ENCODE results near the gene TBC1D9B.
"Not testable (repeated sequence)": the region's sequence is repeated elsewhere in the genome, so short reads cannot be mapped to it uniquely, and the experiment has no call there.

Gene TBC1D9B

DNA sequence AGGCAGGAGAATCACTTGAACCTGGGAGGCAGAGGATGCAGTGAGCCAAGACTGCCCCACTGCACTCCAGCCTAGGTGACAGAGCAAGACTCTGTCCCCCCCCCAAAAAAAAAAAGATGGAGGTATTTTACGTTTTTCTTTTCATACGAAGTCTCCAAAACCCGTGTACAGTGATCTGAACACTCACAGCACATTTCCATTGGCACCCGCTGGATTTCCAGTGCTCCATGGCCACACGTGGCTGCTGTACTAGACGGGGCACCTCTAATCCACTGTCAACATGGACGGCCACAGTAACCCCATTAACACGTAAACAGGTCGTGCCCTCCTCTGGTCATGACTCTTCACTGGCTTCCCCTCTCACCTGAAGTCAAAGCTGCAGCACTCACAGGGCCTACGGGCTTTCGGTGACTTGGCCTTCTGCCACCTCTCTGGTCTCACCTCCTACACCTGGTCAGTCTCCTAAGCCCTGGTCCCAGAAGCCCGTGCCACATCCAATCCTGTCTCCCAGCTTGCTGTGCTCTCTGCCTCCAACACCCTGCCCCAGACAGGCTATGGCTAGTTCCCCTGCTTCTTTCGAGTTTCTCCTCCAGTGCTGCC lies 22.1 kb downstream of the TBC1D9B start:
- no peak for DNase-seq (ENCODE audit: low read depth)

DNA sequence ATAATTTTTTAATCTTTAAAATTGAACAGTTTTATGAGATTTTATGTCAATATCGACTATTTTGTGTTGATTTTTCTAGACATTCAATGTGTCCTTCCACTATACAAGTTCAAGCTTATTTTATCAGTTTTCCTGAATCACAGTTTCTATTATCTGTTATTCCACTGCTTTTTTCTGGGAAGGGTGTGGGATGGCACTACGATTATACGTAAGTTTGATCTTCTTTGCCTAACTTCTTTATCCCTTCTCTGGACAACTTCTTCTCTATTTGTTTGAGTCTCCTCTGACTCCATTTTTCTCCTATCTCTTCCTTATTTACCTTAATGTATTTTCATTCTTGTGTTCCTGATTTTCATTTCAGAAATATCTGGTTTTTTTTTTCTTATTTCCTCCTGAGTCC lies 24.5 kb downstream of the TBC1D9B start:
- no peak for DNase-seq (ENCODE audit: low read depth)

DNA sequence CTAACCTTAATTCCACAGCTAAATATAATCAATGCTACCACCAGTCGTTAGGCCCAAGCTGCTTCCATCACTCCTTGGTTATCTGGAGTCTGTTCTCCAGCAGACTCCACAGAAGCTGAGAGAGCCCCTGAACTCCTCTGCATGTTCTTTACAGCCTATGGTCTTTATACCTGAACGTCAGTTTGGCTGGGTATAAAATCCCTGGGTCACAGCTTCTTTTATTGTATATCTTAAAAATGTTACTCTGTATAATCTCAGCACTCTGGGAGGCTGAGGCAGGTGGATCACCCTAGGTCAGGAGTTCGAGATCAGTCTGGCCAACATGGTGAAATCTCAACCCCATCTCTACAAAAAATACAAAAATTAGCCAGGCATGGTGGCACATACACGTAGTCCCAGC lies 25.4 kb downstream of the TBC1D9B start:
- DNase-seq (ENCODE audit: low read depth), result no peak

DNA sequence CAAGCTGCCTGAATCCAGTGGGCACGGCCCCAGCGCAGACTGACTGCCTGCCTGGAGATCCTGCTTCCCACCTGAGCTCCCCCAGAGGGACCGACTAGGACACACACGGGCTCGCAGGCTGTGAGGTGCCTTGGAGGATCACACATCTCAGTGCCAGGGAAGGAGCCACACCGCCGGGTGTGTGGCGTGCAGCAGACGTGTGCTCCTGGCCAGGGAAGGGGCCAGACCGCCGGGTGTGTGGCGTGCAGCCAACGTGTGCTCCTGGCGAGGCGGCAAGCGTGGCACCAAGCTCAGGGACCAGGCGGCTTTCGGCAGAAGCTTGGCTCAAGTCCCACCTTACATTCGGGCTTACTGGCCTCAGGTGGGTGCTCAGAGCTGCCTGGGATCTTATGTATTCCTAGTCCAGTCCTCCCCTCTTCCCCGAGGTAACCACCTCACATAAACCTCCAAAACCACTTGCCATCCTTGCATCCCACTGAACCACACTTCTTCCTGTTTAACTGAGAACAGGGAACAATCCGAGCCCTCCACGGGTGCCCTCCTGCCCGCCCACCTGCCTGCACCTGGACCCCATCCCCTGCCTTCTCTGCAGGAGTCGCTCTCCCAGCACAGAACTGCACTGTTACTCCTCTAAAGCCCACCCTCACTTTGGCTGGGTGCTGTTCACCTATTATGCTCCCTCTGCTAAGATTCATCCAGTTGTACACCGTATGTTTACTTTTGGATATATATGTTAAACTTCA lies 26.7 kb downstream of the TBC1D9B start:
- DNase-seq (ENCODE audit: low read depth), result no peak

DNA sequence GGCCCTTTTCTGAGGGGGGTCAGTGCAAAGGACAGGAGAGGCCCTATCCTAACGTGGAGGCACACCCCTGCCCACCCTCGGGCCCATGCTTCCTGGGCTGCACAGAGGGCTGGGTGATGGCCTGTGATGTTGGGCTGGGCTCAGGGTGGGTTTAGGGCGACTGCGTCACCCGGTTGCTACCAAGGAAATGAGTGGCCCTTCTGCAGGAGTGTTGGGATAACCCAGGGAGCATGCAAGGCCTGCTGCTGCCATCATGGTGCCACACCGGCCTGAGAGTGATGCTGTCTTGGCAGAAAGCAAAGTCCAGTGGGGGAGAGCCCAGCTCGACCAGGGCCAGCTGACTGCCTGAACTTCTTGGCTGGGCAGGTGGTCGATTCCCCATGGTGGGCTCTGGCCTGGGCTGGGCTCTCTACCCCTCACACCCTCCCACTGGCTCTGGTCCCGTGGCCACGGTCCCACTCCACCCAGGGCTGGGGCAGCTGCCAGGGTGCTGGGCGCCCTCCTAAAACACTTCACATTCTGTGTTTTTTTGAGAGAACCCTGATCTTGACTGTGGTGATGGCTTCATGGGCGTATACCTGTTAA lies 27.5 kb downstream of the TBC1D9B start:
- DNase-seq (ENCODE audit: low read depth), result no peak

DNA sequence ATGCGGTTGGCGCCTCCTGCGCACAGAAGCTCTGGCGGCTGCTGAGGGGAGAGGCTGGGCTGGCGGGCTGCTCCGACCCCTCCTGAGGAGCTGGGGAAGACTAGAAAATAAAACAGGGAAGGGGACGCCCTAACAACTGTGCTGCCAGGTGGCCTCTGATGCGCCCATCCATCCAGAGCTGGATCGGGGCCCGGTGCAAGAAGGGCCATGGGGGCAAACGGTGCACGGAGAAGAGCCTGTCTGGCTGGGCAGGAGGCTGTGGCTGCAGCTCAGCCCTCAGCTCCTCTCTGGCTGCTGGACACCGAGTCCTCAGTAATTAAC lies 28.0 kb downstream of the TBC1D9B start:
- DNase-seq (ENCODE audit: low read depth), result no peak

DNA sequence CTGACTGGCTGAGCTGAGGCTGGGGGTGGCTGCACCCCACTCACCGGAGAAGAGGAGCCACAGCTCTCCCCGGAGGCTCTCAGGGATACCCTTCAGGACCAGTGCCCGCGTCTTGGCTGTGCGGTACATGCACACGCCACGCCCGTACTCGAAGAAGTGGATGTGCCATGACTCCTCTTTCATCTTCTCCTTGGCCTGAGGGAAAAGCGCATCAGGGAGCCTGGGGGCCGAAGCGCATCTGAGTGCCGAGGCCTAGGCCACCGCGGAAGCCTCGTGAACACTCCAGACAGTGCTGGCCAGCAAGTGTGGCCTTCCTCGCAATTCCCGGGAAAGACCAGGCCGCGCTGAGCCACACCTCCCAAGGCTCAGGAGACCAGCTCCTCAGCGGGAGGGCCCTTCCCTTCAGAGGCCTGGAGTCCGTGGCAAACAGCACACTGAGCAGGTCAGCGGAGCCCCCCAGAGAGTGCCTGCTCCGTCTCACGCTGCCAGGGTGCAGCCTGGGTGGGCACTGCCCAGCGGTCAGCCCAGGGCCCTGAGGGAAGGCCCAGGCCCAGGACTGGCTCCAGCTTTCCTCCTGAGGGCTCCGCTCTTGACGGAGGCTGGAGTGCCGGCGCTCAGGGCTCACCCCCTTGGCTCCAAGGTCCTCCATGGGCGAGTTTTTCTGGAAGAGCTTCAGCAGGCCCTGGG lies 28.6 kb downstream of the TBC1D9B start:
- DNase-seq (ENCODE audit: low read depth), result no peak

DNA sequence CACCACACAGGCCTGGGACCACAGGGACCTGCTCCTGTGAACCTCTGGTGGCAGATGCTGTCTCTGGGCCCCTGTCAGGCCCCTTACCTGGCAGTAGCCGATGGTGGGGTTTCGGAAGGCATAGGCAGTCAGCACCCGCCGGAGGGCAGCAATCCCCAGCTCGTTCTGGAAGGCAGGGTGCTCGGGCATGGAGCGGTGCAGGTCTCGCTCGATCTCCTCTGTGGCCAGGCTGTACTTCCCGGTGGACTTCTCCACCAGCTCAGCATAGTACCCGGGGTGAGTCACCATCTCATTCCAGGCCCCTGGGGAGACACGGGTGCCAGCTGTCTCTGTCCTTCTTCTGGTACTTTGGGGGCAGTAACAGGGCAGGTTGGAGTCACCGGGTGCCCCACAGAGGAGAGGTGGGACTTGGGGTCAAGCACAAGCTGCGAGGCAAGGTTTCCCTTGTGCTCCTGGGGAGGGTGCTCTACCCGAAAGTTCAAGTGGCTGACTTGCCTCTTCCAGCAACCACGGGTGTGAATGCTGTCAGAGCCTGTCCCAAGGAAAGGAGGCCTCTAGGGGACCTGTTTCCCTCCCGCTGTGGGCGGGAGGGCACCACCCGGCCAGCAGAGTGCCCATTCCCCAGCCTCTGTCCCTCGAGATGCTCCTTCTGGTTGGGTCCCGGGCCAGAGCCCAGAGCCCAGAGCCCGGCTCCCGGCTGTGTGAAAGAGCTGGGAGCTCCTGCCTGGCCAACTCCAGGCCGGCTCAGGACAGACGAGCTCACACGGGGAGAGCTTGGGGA lies 29.3 kb downstream of the TBC1D9B start:
- DNase-seq (ENCODE audit: low read depth), result no peak

DNA sequence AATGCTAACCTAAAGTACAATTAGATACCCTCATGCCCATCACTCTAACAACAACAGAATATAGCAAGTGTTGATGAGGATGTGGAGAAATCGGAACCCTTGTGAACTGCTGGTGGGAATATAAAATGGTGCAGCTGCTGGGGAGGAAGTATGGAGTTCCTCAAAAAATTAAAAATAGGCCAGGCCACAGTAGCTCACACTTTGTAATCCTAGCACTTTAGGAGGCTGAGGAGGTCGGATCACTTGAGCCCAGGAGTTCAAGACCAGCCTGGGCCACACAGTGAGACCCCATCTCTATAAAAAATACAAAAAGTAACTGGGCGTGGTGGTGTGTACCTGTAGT lies 31.1 kb downstream of the TBC1D9B start:
- no peak for DNase-seq (ENCODE audit: low read depth)

DNA sequence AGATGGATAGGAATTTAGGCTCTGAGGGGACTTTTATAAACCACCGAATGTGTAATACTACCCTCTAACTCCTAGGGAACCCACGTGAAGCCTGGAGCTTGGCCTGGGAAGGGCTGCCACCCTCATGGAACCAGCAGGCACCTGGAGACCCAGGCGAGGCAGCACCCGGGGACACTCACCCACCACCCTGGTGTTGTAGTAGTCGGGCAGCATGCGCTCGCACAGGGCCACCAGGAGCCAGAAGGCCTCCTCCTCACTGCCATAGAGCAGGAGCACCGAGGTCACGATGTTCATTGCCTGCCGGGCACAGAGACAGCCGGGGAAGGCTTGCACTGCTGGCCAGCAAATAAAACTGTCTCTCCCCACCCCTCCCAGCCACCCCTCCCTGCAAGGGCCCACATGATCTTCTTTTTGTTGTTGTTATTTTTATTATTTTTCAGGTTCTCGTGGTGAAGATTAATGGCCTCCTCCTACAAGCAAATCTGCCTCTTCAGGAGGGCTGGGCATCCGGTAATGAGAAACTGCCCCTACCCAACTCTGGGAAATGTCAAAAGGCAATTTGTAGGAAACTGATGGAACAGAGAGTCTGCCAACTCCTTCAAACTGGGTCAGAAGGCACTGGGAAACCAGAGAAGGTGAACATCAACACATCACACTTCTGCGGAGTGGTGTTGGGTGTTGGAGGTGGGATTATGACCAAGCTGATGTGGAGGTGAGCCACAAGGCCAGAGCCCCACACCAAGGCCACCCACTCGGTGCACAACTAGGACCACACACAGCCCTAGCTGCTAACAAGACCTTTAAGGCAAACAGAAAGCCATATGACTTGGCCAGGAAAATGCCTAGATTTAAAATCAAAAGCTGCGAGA lies 31.7 kb downstream of the TBC1D9B start:
- DNase-seq (ENCODE audit: low read depth), result no peak

DNA sequence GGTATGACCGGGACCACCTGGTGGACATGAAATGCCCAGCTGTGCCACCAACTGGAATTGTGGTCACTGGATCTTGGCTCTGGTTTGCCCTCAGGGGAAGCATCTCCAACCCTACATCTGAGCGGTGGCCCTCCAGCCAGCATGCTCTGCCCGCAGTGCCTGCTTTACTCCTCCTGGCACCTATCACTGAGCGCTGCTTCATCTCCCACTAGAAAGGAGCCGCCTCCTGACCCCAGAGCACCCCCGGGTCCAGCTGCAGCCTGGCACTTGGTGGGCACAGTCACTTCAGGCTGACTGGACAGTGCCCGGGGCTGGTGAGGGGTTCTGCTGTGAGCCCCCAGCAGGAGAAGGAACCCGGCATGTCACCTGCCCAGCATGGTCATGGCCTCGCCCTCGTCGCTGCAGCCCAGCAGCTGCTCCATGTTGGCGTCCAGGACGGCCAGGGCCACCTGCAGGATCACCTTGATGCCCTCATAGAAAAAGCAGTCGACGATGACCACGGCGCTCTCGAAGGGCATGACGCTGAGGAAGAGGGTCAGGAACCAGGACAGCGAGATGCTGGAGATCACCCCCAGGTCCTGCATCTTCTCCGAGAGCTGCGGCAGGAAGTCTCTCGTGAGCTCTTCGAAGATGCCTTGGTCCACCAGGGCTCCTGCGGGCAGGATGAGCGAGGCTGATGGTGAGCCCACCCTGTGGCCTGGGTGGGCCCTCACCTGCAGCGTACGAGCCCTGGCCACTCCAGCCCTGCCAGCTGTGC lies 33.0 kb downstream of the TBC1D9B start:
- DNase-seq (ENCODE audit: low read depth), result no peak

DNA sequence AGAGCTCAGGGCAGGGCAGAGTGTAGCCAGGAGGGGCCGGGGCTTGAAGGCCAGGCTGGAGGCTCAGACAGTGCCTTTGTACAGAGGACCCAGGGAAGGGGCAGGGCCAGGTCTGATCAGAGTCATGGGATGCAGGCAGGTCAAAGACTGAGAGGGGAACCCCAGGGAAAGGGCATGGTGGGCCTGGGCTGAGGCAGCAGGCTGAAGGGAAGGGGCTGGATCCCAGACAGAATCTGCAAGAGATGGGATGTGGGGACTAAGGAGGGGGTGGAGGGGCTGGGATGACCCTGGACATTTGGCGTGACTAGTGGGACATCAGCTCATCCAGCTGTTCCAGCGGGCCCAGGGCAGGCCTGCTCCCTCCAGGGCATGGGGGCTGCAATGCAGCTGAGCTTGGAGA lies 33.6 kb downstream of the TBC1D9B start:
- DNase-seq (ENCODE audit: low read depth), result no peak

DNA sequence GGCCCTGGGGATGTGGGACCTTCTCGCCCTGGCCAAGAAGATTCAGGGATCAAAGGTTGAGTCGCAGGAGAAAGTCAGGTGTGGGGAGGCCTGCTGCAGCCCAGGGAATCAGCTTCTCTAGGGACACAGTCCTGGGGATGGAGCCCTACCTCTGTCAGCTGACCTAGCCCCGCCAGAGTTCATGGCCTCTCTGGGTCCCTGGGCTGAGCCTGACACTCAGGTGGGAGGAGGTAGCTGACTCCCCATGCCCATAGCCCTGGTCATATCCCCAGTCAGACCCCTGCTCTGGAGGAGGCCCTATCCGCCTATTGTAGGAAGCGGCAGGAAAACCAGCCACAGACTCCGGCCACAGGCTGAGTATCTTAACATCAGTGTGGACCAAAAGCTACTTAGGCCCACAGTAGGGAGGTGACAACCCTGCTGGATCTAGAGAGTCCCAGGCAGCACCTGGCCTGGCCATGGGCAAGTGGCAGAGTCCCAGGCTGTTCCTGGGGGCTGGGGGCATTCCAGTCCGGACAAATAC lies 34.0 kb downstream of the TBC1D9B start:
- DNase-seq (ENCODE audit: low read depth), result no peak

DNA sequence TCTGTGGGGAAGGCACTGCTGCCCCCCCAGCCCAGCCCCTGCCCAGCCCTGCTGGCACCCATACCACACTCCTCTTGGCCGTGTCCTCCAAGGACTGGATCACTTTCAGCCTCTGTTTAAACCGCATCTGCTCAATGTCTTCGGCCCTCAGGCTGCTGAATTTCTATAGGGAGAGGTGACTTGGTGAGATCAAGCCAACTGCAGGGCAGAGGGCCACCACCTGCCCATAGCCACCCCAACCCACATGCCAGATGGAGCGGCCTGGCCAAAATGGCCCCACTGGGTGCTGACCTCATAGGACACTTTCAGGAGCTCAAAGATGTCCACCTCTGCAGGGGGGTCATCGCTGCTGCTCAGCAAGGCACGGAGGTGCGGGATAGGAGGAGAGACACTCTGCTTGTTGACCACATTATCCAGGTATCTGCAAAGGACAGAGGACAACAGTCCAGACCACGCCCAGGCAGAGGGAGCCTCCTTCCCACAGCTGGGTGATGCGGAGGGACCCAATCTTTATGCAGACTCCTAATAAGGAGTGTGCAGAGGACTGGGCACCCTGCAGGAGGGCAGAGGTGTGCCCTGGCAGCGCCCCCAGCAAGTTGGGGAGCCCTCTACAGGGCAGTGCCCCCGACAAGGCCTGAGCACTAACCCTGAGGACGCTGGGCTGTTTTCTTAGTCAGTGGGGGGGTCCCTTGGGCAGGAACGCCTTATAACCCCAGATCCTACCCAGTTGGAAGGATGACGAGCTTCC lies 34.7 kb downstream of the TBC1D9B start:
- DNase-seq (ENCODE audit: low read depth), result no peak

DNA sequence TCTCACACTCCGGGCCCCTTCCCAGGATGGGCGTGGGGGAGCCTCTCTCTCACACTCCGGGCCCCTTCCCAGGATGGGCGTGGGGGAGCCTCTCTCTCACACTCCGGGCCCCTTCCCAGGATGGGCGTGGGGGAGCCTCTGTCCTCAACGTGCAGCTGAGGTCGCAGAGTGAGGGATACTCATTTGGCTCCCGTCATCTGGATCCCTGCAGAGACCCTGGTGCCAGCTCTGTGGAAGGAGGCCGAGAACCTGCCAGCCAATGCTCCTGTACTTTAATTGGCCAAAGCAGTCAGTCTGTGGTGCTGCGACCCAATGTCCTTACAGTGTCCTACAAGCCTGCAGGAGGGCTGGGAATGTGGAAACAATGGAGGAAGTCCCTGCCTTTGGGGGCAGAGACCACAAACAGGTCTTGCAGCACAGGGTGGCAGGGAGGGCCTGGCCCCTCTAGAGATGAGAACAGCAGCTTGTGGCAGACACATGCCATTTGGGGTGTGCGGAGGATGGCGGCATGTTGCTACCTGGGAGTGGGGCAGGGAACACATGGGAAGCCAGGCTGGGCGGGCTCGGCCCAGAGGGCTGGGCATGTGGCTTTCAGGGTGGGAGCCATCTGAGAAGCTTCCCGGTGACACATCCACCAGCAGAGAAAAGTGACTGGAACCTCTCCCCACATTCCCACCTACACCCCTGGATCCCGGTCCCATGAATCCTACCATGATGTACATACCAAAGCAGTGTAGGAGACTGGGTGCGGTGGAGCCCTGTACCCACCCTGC lies 35.5 kb downstream of the TBC1D9B start:
- DNase-seq (ENCODE audit: low read depth), result no peak

DNA sequence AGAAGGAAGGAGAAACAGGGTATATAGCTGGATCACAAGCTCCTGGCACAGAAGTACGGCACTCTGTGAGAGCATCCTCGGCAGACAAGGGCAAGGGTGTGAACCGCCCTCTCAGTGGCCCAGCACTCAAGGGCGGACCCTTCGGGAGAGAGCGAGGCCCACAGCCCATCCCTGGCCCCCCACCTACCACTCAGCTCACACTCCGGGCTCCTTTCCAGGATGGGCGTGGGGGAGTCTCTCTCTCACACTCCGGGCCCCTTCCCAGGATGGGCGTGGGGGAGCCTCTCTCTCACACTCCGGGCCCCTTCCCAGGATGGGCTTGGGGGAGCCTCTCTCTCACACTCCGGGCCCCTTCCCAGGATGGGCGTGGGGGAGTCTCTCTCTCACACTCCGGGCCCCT lies 36.2 kb downstream of the TBC1D9B start:
- DNase-seq (ENCODE audit: low read depth), result not testable (repeated sequence)

DNA sequence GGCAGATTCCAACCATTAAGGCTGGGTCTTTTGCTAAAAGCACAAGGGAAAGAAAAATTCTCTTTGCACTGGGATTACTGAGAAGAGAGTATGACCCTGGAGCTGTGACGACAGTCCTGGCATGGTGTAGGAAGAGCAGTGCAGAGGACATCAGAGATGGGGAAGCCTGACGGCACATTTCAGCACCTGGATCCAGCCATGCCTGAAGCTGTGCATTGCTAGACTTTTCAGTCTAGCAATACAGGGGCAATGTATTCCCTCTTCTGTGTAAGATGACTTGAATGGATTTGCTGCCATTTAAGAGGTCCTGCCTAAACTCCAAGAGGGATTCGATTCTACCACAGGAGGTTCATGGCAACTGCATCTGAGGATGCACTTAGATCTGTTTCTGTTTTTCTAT lies 36.7 kb downstream of the TBC1D9B start:
- DNase-seq (ENCODE audit: low read depth), result no peak

DNA sequence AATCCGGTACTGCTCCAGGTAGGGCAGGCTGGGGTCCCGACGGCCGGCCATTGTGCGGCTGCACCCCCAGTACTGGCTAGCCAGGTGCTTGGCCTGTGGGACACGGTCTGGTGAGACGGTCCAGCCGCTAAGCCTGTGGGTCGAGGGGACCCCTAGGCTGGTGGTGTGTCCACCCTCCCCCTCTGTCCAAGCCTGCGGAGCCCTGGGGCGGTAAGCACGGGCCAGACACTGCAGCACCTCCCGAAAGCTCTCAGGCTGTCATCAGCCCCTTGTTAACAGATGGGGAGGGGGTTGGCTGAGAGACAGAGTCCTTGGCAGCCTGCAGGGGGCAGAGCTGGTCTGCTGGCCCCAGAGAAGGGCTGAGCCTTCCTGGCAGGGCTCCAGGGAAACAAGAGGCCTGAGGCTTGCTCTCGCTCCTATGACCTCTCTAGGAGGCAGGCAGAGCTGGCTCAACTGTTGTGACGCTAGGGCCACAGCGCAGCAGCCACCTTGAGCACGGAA lies 37.2 kb downstream of the TBC1D9B start:
- DNase-seq (ENCODE audit: low read depth), result no peak
